Common myeloid progenitor, CD34-positive (primary cell): ENCODE results near the gene GSTM2.
"Not testable (repeated sequence)": the region's sequence is repeated elsewhere in the genome, so short reads cannot be mapped to it uniquely, and the experiment has no call there.

Experiments used
- CTCF ChIA-PET: fragments of 350-600 bp; sonication (Branson Sonifier 250); formaldehyde crosslinking; loops from one replicate; lab custom pipeline; 2021; ENCODE audit warnings: antibody characterized with exemption; lab: Charles Lee
- POLR2A ChIA-PET: fragments of 350-600 bp; sonication (Branson Sonifier 250); formaldehyde crosslinking; loops from one replicate; lab custom pipeline; 2021; ENCODE audit warnings: antibody characterized with exemption; lab: Charles Lee
- DNase-seq, 3 donors: peaks; one replicate each; pipeline versions ENCODE4 v3.0.0 to v3.0.0-alpha.2; 2013
- H3K27ac ChIP-seq, 2 experiments: 1 replicate in 1 of 2; 2 replicates in 1 of 2; pipeline ENCODE4 v1.7.0; 2013; ENCODE audit warnings: inconsistent platforms in 2 of 2, low read length in 2 of 2, mild to moderate bottlenecking in 2 of 2, low read depth in 1 of 2, moderate library complexity in 1 of 2; ENCODE audit not compliant: severe bottlenecking in 2 of 2, insufficient read depth in 1 of 2, poor library complexity in 1 of 2
- H3K27me3 ChIP-seq, 5 experiments: replicated peaks in 2 of 5; 1 replicate in 3 of 5; 2 replicates in 2 of 5; pipeline versions ENCODE4 v1.6.1 to v1.7.0; 2013; ENCODE audit warnings: low read length in 4 of 5, mild to moderate bottlenecking in 2 of 5, moderate library complexity in 2 of 5, inconsistent platforms in 1 of 5; ENCODE audit not compliant: insufficient read depth in 5 of 5, control insufficient read depth in 4 of 5
- H3K36me3 ChIP-seq, 4 experiments: 1 replicate in 2 of 4; 2 replicates in 2 of 4; pipeline versions ENCODE4 v1.6.1 to v1.7.0; 2013; ENCODE audit warnings: low read length in 3 of 4, control low read depth in 1 of 4, mild to moderate bottlenecking in 1 of 4; ENCODE audit not compliant: control insufficient read depth in 4 of 4, insufficient read depth in 4 of 4
- H3K4me1 ChIP-seq, 4 experiments: 1 replicate in 3 of 4; 2 replicates in 1 of 4; pipeline versions ENCODE4 v1.6.1 to v1.7.1; 2013; ENCODE audit warnings: low read length in 3 of 4, mild to moderate bottlenecking in 3 of 4, control low read depth in 1 of 4, inconsistent platforms in 1 of 4, moderate library complexity in 1 of 4; ENCODE audit not compliant: control insufficient read depth in 4 of 4, insufficient read depth in 4 of 4; ENCODE audit errors: control extremely low read depth in 1 of 4
- H3K4me3 ChIP-seq, 7 experiments: 1 replicate in 4 of 7; 2 replicates in 3 of 7; pipeline versions ENCODE4 v1.5.1 to v1.7.0; 2013; ENCODE audit warnings: mild to moderate bottlenecking in 7 of 7, low read length in 6 of 7, moderate library complexity in 6 of 7, inconsistent platforms in 2 of 7, low read depth in 2 of 7, control low read depth in 1 of 7; ENCODE audit not compliant: insufficient read depth in 4 of 7, control insufficient read depth in 1 of 7; ENCODE audit errors: extremely low read depth in 1 of 7
- H3K9me3 ChIP-seq, 5 experiments: 1 replicate in 4 of 5; 2 replicates in 1 of 5; pipeline versions ENCODE4 v1.6.1 to v1.7.1; 2013; ENCODE audit warnings: low read length in 4 of 5, mild to moderate bottlenecking in 2 of 5, inconsistent platforms in 1 of 5, low read depth in 1 of 5, moderate library complexity in 1 of 5; ENCODE audit not compliant: control insufficient read depth in 4 of 5, insufficient read depth in 2 of 5; ENCODE audit errors: control extremely low read depth in 1 of 5
- WGBS: methylation state at CpG from one replicate; pipeline ENCODE4 v1.1.5; 2013; ENCODE audit not compliant: insufficient coverage; 5-methylcytosine and 5-hydroxymethylcytosine counted together

Gene GSTM2

GRCh38 chr1:109660691-109661026, 7.2 kb upstream of the GSTM2 start:
- Histone ChIP-seq H3K4me1 (peaks cover 3 to 31% (median 24%) of the 10 kb centered on the region in 4 experiments), H3K36me3 (peaks cover 0 to 23% (median 7%) of the 10 kb centered on the region in 4 experiments)
- H3K27ac ChIP-seq, H3K9me3 ChIP-seq, DNase-seq, POLR2A ChIA-PET, H3K27me3 ChIP-seq, H3K4me3 ChIP-seq: not testable (repeated sequence)
- CTCF ChIA-PET = interaction anchor here (5.3 to 15.1 kb wide), 2 partner anchors 11 to 23 kb away, joined by 27 to 233 read pairs; no protein-coding TSS in a partner anchor
- 67% methylated on average over 1 of the region's 4 CpGs for WGBS

- 86% methylated on average over 2 of the region's 2 CpGs for WGBS
- no peaks in the 10 kb centered on the region for H3K27me3 ChIP-seq
- H3K36me3 ChIP-seq = peaks cover 0 to 23% (median 7%) of the 10 kb centered on the region in 4 experiments
- H3K9me3 ChIP-seq = no peaks in the 10 kb centered on the region
- H3K4me1 ChIP-seq = peaks cover 3 to 24% (median 20%) of the 10 kb centered on the region in 4 experiments
- no peak for DNase-seq
- no peak overlapping the region for H3K4me3 ChIP-seq
- no peak overlapping the region for H3K27ac ChIP-seq
- ChIA-PET CTCF (interaction anchor here (1.2 to 15.1 kb wide), 3 partner anchors 11 to 120 kb away, joined by 3 to 233 read pairs (median 27); no protein-coding TSS in a partner anchor), POLR2A (no interaction called here)
Measured at GRCh38 chr1:109661391-109661790, 6.5 kb upstream of the GSTM2 start.

GRCh38 chr1:109664671-109665070, 3.2 kb upstream of the GSTM2 start:
- Histone ChIP-seq H3K4me1 (peaks cover 3 to 25% (median 21%) of the 10 kb centered on the region in 4 experiments), H3K36me3 (peaks cover 0 to 10% (median 6%) of the 10 kb centered on the region in 4 experiments), H3K27me3 (no peaks in the 10 kb centered on the region), H3K27ac (no peak overlapping the region), H3K4me3 (no peak overlapping the region), H3K9me3 (no peaks in the 10 kb centered on the region)
- no peak for DNase-seq
- WGBS = no CpG with 5 or more reads among the region's 1 CpG
- ChIA-PET POLR2A (no interaction called here), CTCF (no interaction called here)

- ChIA-PET CTCF (interaction anchor here (0.7 to 1.6 kb wide), 6 partner anchors 11 to 108 kb away, joined by 3 to 7 read pairs (median 5); partner anchors contain the start of gene GSTM4), POLR2A (no interaction called here)
- H3K4me1 ChIP-seq = peaks cover 0 to 25% (median 19%) of the 10 kb centered on the region in 4 experiments
- no peaks in the 10 kb centered on the region for H3K27me3 ChIP-seq
- 14% methylated on average over 16 of the region's 26 CpGs for WGBS
- H3K36me3 ChIP-seq = peaks cover 0 to 2% (median 0%) of the 10 kb centered on the region in 4 experiments
- no peaks in the 10 kb centered on the region for H3K9me3 ChIP-seq
- H3K4me3 ChIP-seq = peak overlapping the region; percentile 27 to 76 (median 48)
- no peak for DNase-seq
- H3K27ac ChIP-seq = peak overlapping the region in 1 of 2 experiments; percentile 14
Measured at GRCh38 chr1:109668123-109668775, 392 bp downstream of the GSTM2 start.

- POLR2A ChIA-PET = no interaction called here
- CTCF ChIA-PET = interaction anchor here (1.3 kb wide), 1 partner anchor 107 kb away, joined by 6 read pairs; no protein-coding TSS in a partner anchor
Measured at GRCh38 chr1:109669246-109669948, 1.5 kb downstream of the GSTM2 start.

GRCh38 chr1:109669949-109670302, 2.1 kb downstream of the GSTM2 start:
- H3K4me3 ChIP-seq, DNase-seq, CTCF ChIA-PET, H3K9me3 ChIP-seq, H3K27ac ChIP-seq, H3K36me3 ChIP-seq, POLR2A ChIA-PET, H3K27me3 ChIP-seq: not testable (repeated sequence)
- 95% methylated on average over 3 of the region's 5 CpGs for WGBS
- H3K4me1 ChIP-seq = peaks cover 0 to 18% (median 15%) of the 10 kb centered on the region in 4 experiments

More at GRCh38 chr1:109669246-109669948, 1.5 kb downstream of the GSTM2 start:
- Histone ChIP-seq H3K27ac (no peak overlapping the region), H3K4me3 (peak overlapping the region in 2 of 7 experiments; percentile 28 to 40), H3K27me3 (no peaks in the 10 kb centered on the region), H3K36me3 (peaks cover 0 to 4% (median 0%) of the 10 kb centered on the region in 4 experiments), H3K9me3 (no peaks in the 10 kb centered on the region), H3K4me1 (peaks cover 0 to 18% (median 16%) of the 10 kb centered on the region in 4 experiments)
- peak in 2 of 3 donors; percentile 57 to 77 for DNase-seq
- 70% methylated on average over 13 of the region's 22 CpGs for WGBS
